ENCODE measurements around the gene KMT2E. TPM values are rescaled to one million over a fixed set of nuclear protein-coding genes. Genes with fewer than 3 reads are reported as not detected.

Gene KMT2E
- total RNA-seq, 1 experiment from 2014 or later, result 38.2 TPM

DNA sequence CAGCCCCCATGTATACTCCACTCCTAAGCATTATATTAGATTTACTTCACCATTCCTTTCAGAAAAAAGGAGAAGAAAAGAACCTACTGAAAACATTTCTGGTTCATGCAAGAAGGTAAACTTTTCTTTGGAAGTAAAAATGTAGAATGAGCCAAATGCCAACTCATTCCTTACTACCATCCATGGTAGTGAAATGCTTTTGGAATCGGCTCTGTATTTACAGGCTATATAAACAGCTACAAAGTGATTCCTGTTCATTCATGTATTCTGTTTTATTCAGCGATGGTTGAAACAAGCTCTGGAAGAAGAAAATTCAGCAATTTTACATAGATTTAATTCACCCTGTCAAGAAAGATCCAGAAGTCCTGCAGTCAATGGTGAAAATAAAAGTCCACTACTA lies 91.6 kb downstream of the KMT2E start:
- Histone ChIP-seq H3K56ac (ENCODE audit: insufficient read length, low read depth, low read length) (no peak overlapping the region), H3T11ph (ENCODE audit: low read length) (no peak overlapping the region), H2BK15ac (ENCODE audit: low read depth, low read length) (no peak overlapping the region), H3K4me2 (ENCODE audit: insufficient read depth, insufficient read length, low read length) (no peak overlapping the region), H3K27ac (ENCODE audit: insufficient read length, low read depth, low read length) (no peak overlapping the region), H3K4me1 (ENCODE audit: insufficient read depth, low read length) (no peaks in the 10 kb centered on the region), H3K4ac (ENCODE audit: low read depth, low read length) (no peak overlapping the region), H3K14ac (ENCODE audit: insufficient read depth, low read length) (no peak overlapping the region), H2BK20ac (ENCODE audit: low read depth, low read length, poor library complexity, severe bottlenecking) (no peak overlapping the region), H3K9ac (ENCODE audit: extremely low read depth, insufficient read length, low read length) (no peak overlapping the region), H3K23ac (ENCODE audit: insufficient read length, low read depth, low read length) (no peak overlapping the region), H3K23me2 (ENCODE audit: insufficient read length, low read depth, low read length, poor library complexity, severe bottlenecking) (no peaks in the 10 kb centered on the region), H3K9me3 (ENCODE audit: control insufficient read depth, low read depth, low read length) (no peaks in the 10 kb centered on the region), H2BK120ac (ENCODE audit: low read depth, low read length, poor library complexity, severe bottlenecking) (no peak overlapping the region), H2AFZ (ENCODE audit: low read length) (no peak overlapping the region), H4K20me1 (ENCODE audit: control insufficient read depth, insufficient read depth, insufficient read length) (no peaks in the 10 kb centered on the region), H4K5ac (ENCODE audit: insufficient read length, low read depth, low read length) (no peak overlapping the region), H4K8ac (replicated peaks; ENCODE audit: insufficient read length, low read depth, low read length) (no peak overlapping the region), H3K79me1 (ENCODE audit: insufficient read depth, low read depth, low read length, poor library complexity, severe bottlenecking) (no peaks in the 10 kb centered on the region), H2BK5ac (ENCODE audit: insufficient read length, low read length) (no peak overlapping the region), H3K79me2 (ENCODE audit: insufficient read depth, low read length) (no peaks in the 10 kb centered on the region), H2BK12ac (ENCODE audit: insufficient read length, low read depth, low read length) (no peak overlapping the region), H2AK5ac (ENCODE audit: insufficient read length, low read length) (no peak overlapping the region), H3K27me3 (ENCODE audit: insufficient read depth, low read length) (no peaks in the 10 kb centered on the region), H4K91ac (ENCODE audit: insufficient read length, low read depth, low read length) (no peak overlapping the region), H3K18ac (ENCODE audit: insufficient read length, low read depth, low read length) (no peak overlapping the region)
- Mint-ChIP-seq H3K4me1 (0 out of 4 replicates have a peak, but pooled peaks cover 0 to 2% of the 10 kb centered on the region in 2 experiments), H3K36me3 (ENCODE audit: insufficient read depth in 1 of 3, low read depth in 3 of 3) (peaks cover 21 to 78% (median 69%) of the 10 kb centered on the region in 3 experiments), H3K27me3 (ENCODE audit: low read depth) (no peaks in the 10 kb centered on the region), H3K9me3 (no peaks in the 10 kb centered on the region), H3K4me3 (no peak overlapping the region), H3K27ac (peak overlapping the region in 1 of 3 experiments; percentile 61; a peak in 1 of 7 replicates)
- TF ChIP-seq, protein P1, sequence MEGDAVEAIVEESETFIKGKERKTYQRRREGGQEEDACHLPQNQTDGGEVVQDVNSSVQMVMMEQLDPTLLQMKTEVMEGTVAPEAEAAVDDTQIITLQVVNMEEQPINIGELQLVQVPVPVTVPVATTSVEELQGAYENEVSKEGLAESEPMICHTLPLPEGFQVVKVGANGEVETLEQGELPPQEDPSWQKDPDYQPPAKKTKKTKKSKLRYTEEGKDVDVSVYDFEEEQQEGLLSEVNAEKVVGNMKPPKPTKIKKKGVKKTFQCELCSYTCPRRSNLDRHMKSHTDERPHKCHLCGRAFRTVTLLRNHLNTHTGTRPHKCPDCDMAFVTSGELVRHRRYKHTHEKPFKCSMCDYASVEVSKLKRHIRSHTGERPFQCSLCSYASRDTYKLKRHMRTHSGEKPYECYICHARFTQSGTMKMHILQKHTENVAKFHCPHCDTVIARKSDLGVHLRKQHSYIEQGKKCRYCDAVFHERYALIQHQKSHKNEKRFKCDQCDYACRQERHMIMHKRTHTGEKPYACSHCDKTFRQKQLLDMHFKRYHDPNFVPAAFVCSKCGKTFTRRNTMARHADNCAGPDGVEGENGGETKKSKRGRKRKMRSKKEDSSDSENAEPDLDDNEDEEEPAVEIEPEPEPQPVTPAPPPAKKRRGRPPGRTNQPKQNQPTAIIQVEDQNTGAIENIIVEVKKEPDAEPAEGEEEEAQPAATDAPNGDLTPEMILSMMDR (conservative IDR thresholded peaks at IDR 0.05), result no peak
- WGBS (ENCODE audit: extremely low coverage, insufficient read length, low lambda C conversion rate), result no CpG with 5 or more reads among the region's 2 CpGs
- no peak for DNase-seq
